Vagina (tissue), 2 donors: ENCODE results near the gene PXN. TPM values are rescaled to one million over a fixed set of nuclear protein-coding genes. Genes with fewer than 3 reads are reported as not detected.

Experiments
- DNase-seq, 2 donors: peaks; one replicate each; pipeline ENCODE4 v3.0.0-alpha.2; 2017; ENCODE audit errors: extremely low spot score in 2 of 2
- H3K27ac ChIP-seq: fragments of 200-600 bp; sonication (generic); one replicate; pipeline ENCODE4 v1.5.1; 2019
- H3K27me3 ChIP-seq: fragments of 200-600 bp; sonication (generic); one replicate; pipeline ENCODE4 v1.5.1; 2019
- H3K36me3 ChIP-seq, 2 donors: fragments of 200-600 bp; sonication (generic); one replicate each; pipeline ENCODE4 v1.5.1; 2017 to 2019
- H3K4me1 ChIP-seq: fragments of 200-600 bp; sonication (generic); one replicate; pipeline ENCODE4 v1.5.1; 2019
- H3K4me3 ChIP-seq, 2 donors: fragments of 200-600 bp; sonication (generic); 1 replicate in 1 of 2; 2 replicates in 1 of 2; pipeline ENCODE4 v1.5.1; 2016 to 2019
- H3K9me3 ChIP-seq: fragments of 200-600 bp; sonication (generic); one replicate; pipeline ENCODE4 v1.5.1; 2019
- CTCF ChIP-seq, 3 experiments: fragments of 450-650 bp in 2 of 3; fragments of 200-600 bp in 1 of 3; sonication (generic) in 1 of 3; IDR thresholded peaks; one replicate each; pipeline ENCODE4 v1.5.1; 2017 to 2019; ENCODE audit warnings: antibody characterized with exemption in 3 of 3, mild to moderate bottlenecking in 2 of 3, moderate library complexity in 2 of 3
- POLR2A ChIP-seq, 2 donors: fragments of 450-650 bp; IDR thresholded peaks; one replicate each; pipeline ENCODE4 v1.6.1; 2017; ENCODE audit warnings: antibody characterized with exemption in 2 of 2, mild to moderate bottlenecking in 2 of 2, moderate library complexity in 2 of 2
- POLR2AphosphoS5 ChIP-seq, 2 donors: sonication (generic); formaldehyde crosslinking; IDR thresholded peaks; one replicate each; pipeline ENCODE4 v1.9.0; 2017; ENCODE audit warnings: antibody characterized with exemption in 2 of 2, mild to moderate bottlenecking in 2 of 2, low read depth in 1 of 2; ENCODE audit not compliant: insufficient read depth in 1 of 2
- intact Hi-C: fragments of 100-400 bp; cut with DNase I; formaldehyde crosslinking; loops from one replicate; pipeline ENCODE4 v1.15.1; 2023
- total RNA-seq: library from RNA; depleted of rRNA; stranded (reverse); fragments of >200 nt; gene quantifications from one replicate; pipeline ENCODE4 v1.2.3, GENCODE V29; 2016

Gene PXN
- total RNA-seq, 1 donor from 2014 or later: 95.3 TPM

GRCh38 chr12:120190386-120190785 is 75.1 kb downstream of the PXN start:
- TF ChIP-seq CTCF (IDR thresholded peaks at IDR 0.05): no peak
- TF ChIP-seq POLR2A (IDR thresholded peaks at IDR 0.05): no peak
- no peak for TF ChIP-seq POLR2AphosphoS5 (IDR thresholded peaks at IDR 0.05; ENCODE audit: insufficient read depth in 1 of 2, low read depth in 1 of 2)
- intact Hi-C loops: no loop called here
- no peak for DNase-seq
- Histone ChIP-seq H3K36me3 (peaks cover 0 to 46% of the 10 kb centered on the region in 2 donors), H3K9me3 (no peaks in the 10 kb centered on the region), H3K27ac (no peak overlapping the region), H3K27me3 (no peaks in the 10 kb centered on the region), H3K4me1 (peaks cover 27% of the 10 kb centered on the region), H3K4me3 (no peak overlapping the region)

GRCh38 chr12:120186654-120187053 is 78.9 kb downstream of the PXN start:
- TF ChIP-seq POLR2A (IDR thresholded peaks at IDR 0.05): no peak
- no peak for TF ChIP-seq POLR2AphosphoS5 (IDR thresholded peaks at IDR 0.05; ENCODE audit: insufficient read depth in 1 of 2, low read depth in 1 of 2)
- no peak for TF ChIP-seq CTCF (IDR thresholded peaks at IDR 0.05)
- no peak for DNase-seq
- no peaks in the 10 kb centered on the region for H3K4me1 ChIP-seq
- H3K4me3 ChIP-seq: no peak overlapping the region
- peaks cover 0 to 80% of the 10 kb centered on the region in 2 donors for H3K36me3 ChIP-seq
- H3K27me3 ChIP-seq: no peaks in the 10 kb centered on the region
- no peak overlapping the region for H3K27ac ChIP-seq
- intact Hi-C loops: no loop called here
- H3K9me3 ChIP-seq: no peaks in the 10 kb centered on the region

- DNase-seq: no peak
- Histone ChIP-seq H3K36me3 (peaks cover 0 to 78% of the 10 kb centered on the region in 2 donors), H3K4me3 (no peak overlapping the region), H3K4me1 (no peaks in the 10 kb centered on the region), H3K9me3 (no peaks in the 10 kb centered on the region), H3K27ac (no peak overlapping the region), H3K27me3 (no peaks in the 10 kb centered on the region)
- TF ChIP-seq CTCF (IDR thresholded peaks at IDR 0.05) (no peak), POLR2A (IDR thresholded peaks at IDR 0.05) (no peak), POLR2AphosphoS5 (IDR thresholded peaks at IDR 0.05; ENCODE audit: insufficient read depth in 1 of 2, low read depth in 1 of 2) (no peak)
- intact Hi-C loops: no loop called here
Observed at GRCh38 chr12:120183211-120183631, 82.3 kb downstream of the PXN start.

DNA sequence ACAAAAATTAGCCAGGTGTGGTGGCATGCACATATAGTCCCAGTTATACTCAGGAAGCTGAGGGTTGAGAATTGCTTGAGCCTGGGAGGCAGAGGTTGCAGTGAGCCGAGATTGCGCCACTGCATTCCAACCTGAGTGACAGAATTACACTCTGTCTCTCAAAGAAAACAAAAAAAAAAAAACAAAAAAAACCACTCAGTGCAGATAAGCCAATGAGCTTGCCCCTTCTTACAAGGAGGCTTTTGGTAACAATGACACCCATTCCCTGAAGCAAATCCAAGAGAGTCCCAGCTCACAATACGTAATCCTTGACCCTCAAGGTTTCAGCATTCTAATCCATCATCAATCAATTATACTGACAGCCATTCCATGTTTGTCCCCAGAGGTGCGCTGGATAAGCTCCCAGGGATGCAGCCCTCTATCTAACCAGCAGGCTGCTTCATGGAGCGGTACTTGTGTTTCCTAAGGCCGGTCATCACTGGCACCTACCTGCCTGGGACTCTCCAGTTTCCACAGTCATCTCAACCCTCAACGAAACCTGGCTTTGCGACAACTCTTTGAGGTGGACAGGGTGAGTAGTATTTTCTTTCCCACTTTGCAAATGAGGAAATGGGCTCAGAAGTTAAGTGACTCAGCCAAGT is 83.4 kb downstream of the PXN start:
- no peaks in the 10 kb centered on the region for H3K9me3 ChIP-seq
- no peaks in the 10 kb centered on the region for H3K4me1 ChIP-seq
- H3K27ac ChIP-seq: no peak overlapping the region
- TF ChIP-seq CTCF (IDR thresholded peaks at IDR 0.05): no peak
- TF ChIP-seq POLR2AphosphoS5 (IDR thresholded peaks at IDR 0.05; ENCODE audit: insufficient read depth in 1 of 2, low read depth in 1 of 2): no peak
- no peak for TF ChIP-seq POLR2A (IDR thresholded peaks at IDR 0.05)
- H3K36me3 ChIP-seq: peaks cover 0 to 80% of the 10 kb centered on the region in 2 donors
- no peak overlapping the region for H3K4me3 ChIP-seq
- H3K27me3 ChIP-seq: no peaks in the 10 kb centered on the region
- intact Hi-C loops: no loop called here
- no peak for DNase-seq

DNA sequence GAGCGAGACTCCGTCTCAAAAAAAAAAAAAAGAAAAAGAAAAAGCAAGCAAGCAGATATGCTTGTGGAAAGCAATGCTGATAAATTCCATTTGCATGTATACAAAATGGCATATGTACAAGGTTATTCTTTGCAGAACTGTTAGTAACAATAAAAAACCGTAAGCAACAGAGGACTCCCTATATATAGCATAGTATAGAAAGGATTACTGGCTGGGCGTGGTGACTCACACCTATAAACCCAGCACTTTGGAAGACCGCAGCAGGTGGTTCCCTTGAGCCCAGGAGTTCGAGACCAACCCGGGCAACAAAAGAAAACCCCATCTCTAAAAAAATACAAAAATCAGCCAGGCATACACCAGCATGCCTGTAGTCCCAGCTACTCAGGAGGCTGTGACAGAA is 84.6 kb downstream of the PXN start:
- H3K36me3 ChIP-seq: peaks cover 0 to 81% of the 10 kb centered on the region in 2 donors

More for the DNA sequence above, 84.6 kb downstream of the PXN start:
- Histone ChIP-seq H3K27ac (no peak overlapping the region), H3K27me3 (no peaks in the 10 kb centered on the region), H3K4me3 (no peak overlapping the region), H3K4me1 (no peaks in the 10 kb centered on the region), H3K9me3 (no peaks in the 10 kb centered on the region)
- TF ChIP-seq POLR2A (IDR thresholded peaks at IDR 0.05) (no peak), POLR2AphosphoS5 (IDR thresholded peaks at IDR 0.05; ENCODE audit: insufficient read depth in 1 of 2, low read depth in 1 of 2) (no peak), CTCF (IDR thresholded peaks at IDR 0.05) (no peak)
- intact Hi-C loops: no loop called here
- DNase-seq: no peak
